H1 (cell line): Measurements from ENCODE around the gene RASL10A. TPM values are rescaled to one million over a fixed set of nuclear protein-coding genes. Genes with fewer than 3 reads are reported as not detected.

Source experiments
- E2F6 ChIP-seq: IDR thresholded peaks from 2 replicates; pipeline ENCODE4 v1.6.1; 2012; ENCODE audit warnings: inconsistent platforms
- FOSL1 ChIP-seq: IDR thresholded peaks from 2 replicates; pipeline ENCODE4 v1.6.1; 2011; ENCODE audit warnings: mild to moderate bottlenecking, low read depth, low read length, moderate library complexity; ENCODE audit not compliant: insufficient read depth
- GABPA ChIP-seq: IDR thresholded peaks from 2 replicates; pipeline ENCODE4 v1.6.1; 2011; ENCODE audit warnings: mild to moderate bottlenecking, low read length, moderate library complexity, borderline replicate concordance; ENCODE audit not compliant: insufficient read depth
- NANOG ChIP-seq: IDR thresholded peaks from 2 replicates; pipeline ENCODE4 v1.6.1; 2011; ENCODE audit warnings: low read length, low read depth, mild to moderate bottlenecking, inconsistent platforms; ENCODE audit not compliant: insufficient read depth, poor library complexity, severe bottlenecking
- NRF1 ChIP-seq: IDR thresholded peaks from 2 replicates; pipeline ENCODE4 v1.6.1; 2011; ENCODE audit warnings: mild to moderate bottlenecking, low read depth, low read length, improper control_type of control experiment
- POLR2A ChIP-seq, 2 experiments: IDR thresholded peaks; 1 replicate in 1 of 2; 2 replicates in 1 of 2; pipeline ENCODE4 v1.6.1; 2011; ENCODE audit warnings: low read depth in 2 of 2, low read length in 2 of 2, mild to moderate bottlenecking in 2 of 2; ENCODE audit errors: control extremely low read depth in 1 of 2
- RBBP5 ChIP-seq: IDR thresholded peaks from 2 replicates; pipeline ENCODE4 v1.7.1; 2012; ENCODE audit warnings: low read depth, mild to moderate bottlenecking, inconsistent platforms, low read length, moderate library complexity, borderline replicate concordance
- SP1 ChIP-seq: IDR thresholded peaks from 2 replicates; pipeline ENCODE4 v1.6.1; 2011; ENCODE audit warnings: low read depth, low read length
- SP2 ChIP-seq: IDR thresholded peaks from 2 replicates; pipeline ENCODE4 v1.6.1; 2012; ENCODE audit warnings: mild to moderate bottlenecking, low read length, inconsistent platforms
- polyA plus RNA-seq, 7 experiments: library from polyadenylated mRNA; depleted of rRNA in 3 of 7; stranded (reverse) in 5 of 7; unstranded in 2 of 7; fragments of >200 nt in 5 of 7; fragments of 200-250 nt in 2 of 7; gene quantifications; 1 replicate in 5 of 7; 2 replicates in 1 of 7; 4 replicates in 1 of 7; pipeline versions ENCODE4 v1.2.1 to v1.2.3, GENCODE V29; 2011 to 2013; ENCODE audit warnings: missing spikeins in 2 of 7, mixed read lengths in 2 of 7
- total RNA-seq: library from RNA; stranded (reverse); fragmentation: NEBNext Ultra II Directional; extraction: Animal tissue kit (Norgen Biotek cat#: 25700); gene quantifications from 2 replicates; pipeline ENCODE4 v1.2.1, GENCODE V29; 2021

The RASL10A gene
- total and polyA plus RNA-seq, 2 of the 8 experiments (the other 6 are each of a cell fraction or from before 2014, with no cell fraction given) = 1.1 to 1.5 TPM

DNA sequence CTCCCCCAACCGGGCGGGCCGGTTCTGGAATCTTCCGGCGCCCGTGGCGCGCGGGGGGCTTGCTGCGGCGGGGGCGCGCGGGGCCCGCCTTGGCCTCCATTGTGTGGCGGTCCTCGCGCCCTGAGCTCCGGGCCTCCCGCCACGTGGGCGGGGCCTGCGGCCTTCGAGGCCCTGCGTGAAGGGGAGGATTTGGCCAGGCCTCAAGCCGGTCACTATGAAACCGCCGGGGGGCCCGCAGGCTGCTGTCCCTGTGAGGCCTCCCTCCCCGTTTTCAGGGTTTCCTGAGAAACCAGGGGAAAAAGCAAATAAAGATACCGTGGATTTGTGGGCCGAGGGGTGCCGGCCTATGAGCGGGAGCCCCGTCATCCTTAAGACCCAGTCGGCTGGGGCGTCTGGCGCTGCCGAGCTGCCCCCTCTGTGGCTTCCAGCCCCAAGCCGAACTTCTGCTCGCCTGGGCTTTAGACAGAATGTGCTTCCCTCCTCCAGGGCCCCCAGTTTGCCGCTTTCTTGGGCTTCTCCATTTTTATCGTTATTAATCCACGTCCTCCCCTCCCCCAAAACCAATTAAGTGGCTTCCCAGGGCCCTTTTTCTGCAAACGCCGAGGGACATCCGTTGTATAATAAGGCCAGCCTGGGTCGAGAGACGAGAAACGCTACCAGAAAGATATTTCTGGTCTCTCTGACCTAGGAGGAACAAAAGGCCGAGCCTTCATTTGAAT lies 46.8 kb downstream of the RASL10A start (continued):
- peak; percentile 37; the same call in 1 of the 2 replicates for TF ChIP-seq SP1
- TF ChIP-seq E2F6 = 0 out of 2 replicates have a peak, but pooled peaks have one; percentile 53
- no peak for TF ChIP-seq SP2
- TF ChIP-seq NRF1 = no peak
- TF ChIP-seq GABPA = no peak
- no peak for TF ChIP-seq FOSL1
- TF ChIP-seq POLR2A (IDR thresholded peaks at IDR 0.05; ENCODE audit: control extremely low read depth in 1 of 2, low read depth in 2 of 2, low read length in 2 of 2) = peak; percentile 62 to 72
- TF ChIP-seq NANOG = no peak
- peak; percentile 23; the same call in 1 of the 2 replicates for TF ChIP-seq RBBP5
- TF ChIP-seq, all 59 proteins: peak for 9
